Testis (tissue), 2 donors: ENCODE data around the gene CCDC33.

Source experiments
- CTCF ChIP-seq, 3 experiments: fragments of 450-650 bp in 2 of 3; fragments of 200-600 bp in 1 of 3; sonication (generic) in 1 of 3; IDR thresholded peaks; one replicate each; pipeline ENCODE4 v1.5.1; 2016 to 2019; ENCODE audit warnings: antibody characterized with exemption in 3 of 3, mild to moderate bottlenecking in 2 of 3, moderate library complexity in 1 of 3
- POLR2A ChIP-seq: fragments of 450-650 bp; IDR thresholded peaks from one replicate; pipeline ENCODE4 v1.6.1; 2017; ENCODE audit warnings: antibody characterized with exemption, mild to moderate bottlenecking, moderate library complexity

GRCh38 chr15:74233373-74233772 lies 2.8 kb upstream of the CCDC33 start:
- TF ChIP-seq CTCF (IDR thresholded peaks at IDR 0.05) (no peak), POLR2A (no peak)
